ENCODE data around the gene PARD3. TPM values are rescaled to one million over a fixed set of nuclear protein-coding genes. Genes with fewer than 3 reads are reported as not detected.

PARD3 gene
- total and polyA plus RNA-seq, 2 donors (not counting 3 experiments of a cell fraction or from before 2014, with no cell fraction given): 7.3 to 24.1 TPM

DNA sequence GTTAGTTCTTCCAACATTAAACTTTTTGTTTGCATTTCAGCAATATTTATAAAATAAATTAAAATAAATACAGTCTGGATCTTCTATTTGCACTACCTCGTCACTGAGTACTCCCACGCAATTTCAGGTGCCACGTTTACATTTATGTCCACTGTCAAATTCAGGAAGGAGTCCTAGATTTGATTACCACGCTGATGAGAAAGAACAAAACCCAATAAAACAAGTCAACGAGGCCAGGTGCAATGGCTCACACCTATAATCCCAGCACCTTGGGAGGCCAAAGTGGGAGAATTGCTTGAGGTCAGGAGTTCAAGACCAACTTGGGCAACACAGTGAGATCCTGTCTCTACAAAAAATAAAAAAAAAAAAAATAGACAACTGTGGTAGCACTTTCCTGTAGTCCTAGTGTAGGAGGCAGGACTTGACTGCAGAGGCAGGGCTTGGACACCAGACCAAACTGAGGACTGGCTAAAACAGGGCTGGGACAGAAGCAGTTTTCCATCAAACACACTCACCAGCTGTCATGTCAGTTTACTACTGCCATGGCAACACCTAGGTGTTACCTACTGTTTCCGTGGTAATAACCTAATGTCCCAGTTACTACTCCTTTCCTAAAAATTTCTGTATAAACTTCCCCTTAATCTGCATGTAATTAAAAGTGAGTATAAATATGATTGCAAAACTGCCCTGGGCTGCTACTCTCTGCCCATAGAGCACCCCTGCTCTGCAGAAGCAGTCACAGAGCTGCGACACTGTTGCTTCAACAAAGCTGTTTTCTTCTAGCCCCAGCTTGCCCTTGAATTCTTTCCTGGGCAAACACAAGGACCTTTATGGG lies 341.7 kb downstream of the PARD3 start:
- no peak overlapping the region for H2AFZ ChIP-seq (ENCODE audit: low read depth, low read length)
- intact Hi-C loops (cut with micrococcal nuclease) (no loop called here), dilution Hi-C loops (cut with MboI; ENCODE audit: extremely low pct_ligation_motif_present, low sequenced_read_pairs) (no loop called here)
- FAIRE-seq (no peak), DNase-seq (ENCODE audit: low read depth, low spot score) (no peak)
- no peaks in the 10 kb centered on the region for H3K9me3 ChIP-seq (replicated peaks; ENCODE audit: control insufficient read depth, insufficient read depth, low read length)
- no peaks in the 10 kb centered on the region for H3K4me1 ChIP-seq (ENCODE audit: control insufficient read depth, extremely low read depth, insufficient read depth, low read length)
- no peak overlapping the region for H3K9ac ChIP-seq (replicated peaks; ENCODE audit: extremely low read depth, insufficient read depth, low read length)
- no TSS peak for BruUV-seq (replicated peaks)
- ChIA-PET POLR2A (interaction anchor here (0.8 kb wide), 1 partner anchor 107 kb away, joined by 6 read pairs; no protein-coding TSS in a partner anchor), CTCF (no interaction called here)
- H3K9me1 ChIP-seq (replicated peaks; ENCODE audit: control insufficient read depth, extremely low read depth, insufficient read depth, low read length): no peaks in the 10 kb centered on the region
- no peak overlapping the region for H3K27ac ChIP-seq (ENCODE audit: insufficient read depth, low read depth, low read length)
- TF ChIP-seq FOS (IDR thresholded peaks at IDR 0.05; ENCODE audit: borderline replicate concordance, insufficient read depth, low read length) (no peak), POLR2AphosphoS5 (IDR thresholded peaks at IDR 0.05; ENCODE audit: insufficient read depth, low read depth, low read length) (no peak), EZH2 (IDR thresholded peaks at IDR 0.05; ENCODE audit: borderline replicate concordance, low read depth, low read length, severe bottlenecking) (no peak), POLR2A (IDR thresholded peaks at IDR 0.05; ENCODE audit: low read depth, low read length) (no peak), GATA2 (IDR thresholded peaks at IDR 0.05; ENCODE audit: insufficient read depth, insufficient read length, low read depth, low read length) (no peak), MYC (IDR thresholded peaks at IDR 0.05; ENCODE audit: low read depth, low read length) (no peak), JUN (IDR thresholded peaks at IDR 0.05; ENCODE audit: borderline replicate concordance, insufficient read depth, insufficient read length, low read depth) (no peak)
- TF ChIP-seq, protein P1, sequence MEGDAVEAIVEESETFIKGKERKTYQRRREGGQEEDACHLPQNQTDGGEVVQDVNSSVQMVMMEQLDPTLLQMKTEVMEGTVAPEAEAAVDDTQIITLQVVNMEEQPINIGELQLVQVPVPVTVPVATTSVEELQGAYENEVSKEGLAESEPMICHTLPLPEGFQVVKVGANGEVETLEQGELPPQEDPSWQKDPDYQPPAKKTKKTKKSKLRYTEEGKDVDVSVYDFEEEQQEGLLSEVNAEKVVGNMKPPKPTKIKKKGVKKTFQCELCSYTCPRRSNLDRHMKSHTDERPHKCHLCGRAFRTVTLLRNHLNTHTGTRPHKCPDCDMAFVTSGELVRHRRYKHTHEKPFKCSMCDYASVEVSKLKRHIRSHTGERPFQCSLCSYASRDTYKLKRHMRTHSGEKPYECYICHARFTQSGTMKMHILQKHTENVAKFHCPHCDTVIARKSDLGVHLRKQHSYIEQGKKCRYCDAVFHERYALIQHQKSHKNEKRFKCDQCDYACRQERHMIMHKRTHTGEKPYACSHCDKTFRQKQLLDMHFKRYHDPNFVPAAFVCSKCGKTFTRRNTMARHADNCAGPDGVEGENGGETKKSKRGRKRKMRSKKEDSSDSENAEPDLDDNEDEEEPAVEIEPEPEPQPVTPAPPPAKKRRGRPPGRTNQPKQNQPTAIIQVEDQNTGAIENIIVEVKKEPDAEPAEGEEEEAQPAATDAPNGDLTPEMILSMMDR (IDR thresholded peaks at IDR 0.05; ENCODE audit: extremely low read depth in 1 of 2, insufficient read depth in 1 of 2, low read depth in 1 of 2, low read length in 2 of 2): no peak
- TF ChIP-seq, protein P2, sequence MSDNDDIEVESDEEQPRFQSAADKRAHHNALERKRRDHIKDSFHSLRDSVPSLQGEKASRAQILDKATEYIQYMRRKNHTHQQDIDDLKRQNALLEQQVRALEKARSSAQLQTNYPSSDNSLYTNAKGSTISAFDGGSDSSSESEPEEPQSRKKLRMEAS (IDR thresholded peaks at IDR 0.05; ENCODE audit: insufficient read depth, insufficient read length): no peak
- H3K4me3 ChIP-seq (replicated peaks in 1 of 3; ENCODE audit: insufficient read depth in 1 of 3, low read depth in 1 of 3, low read length in 3 of 3): no peak overlapping the region
- H3K27me3 ChIP-seq (ENCODE audit: control insufficient read depth in 2 of 2, insufficient read depth in 2 of 2, low read length in 2 of 2): no peaks in the 10 kb centered on the region
- no peaks in the 10 kb centered on the region for H3K36me3 ChIP-seq (ENCODE audit: control insufficient read depth in 2 of 2, extremely low read depth in 1 of 2, insufficient read depth in 2 of 2, low read length in 2 of 2)
- no peak overlapping the region for H3K4me2 ChIP-seq (ENCODE audit: insufficient read depth, low read length)
- H4K20me1 ChIP-seq (replicated peaks; ENCODE audit: control insufficient read depth, extremely low read depth, insufficient read depth, low read length): no peaks in the 10 kb centered on the region
- no peaks in the 10 kb centered on the region for H3K79me2 ChIP-seq (ENCODE audit: control insufficient read depth, insufficient read depth, low read length)
